Activated B cell treated with CpG ODN at 0.5 μM for 24 hours (primary cell): ENCODE results near the gene PCDH1. TPM values are rescaled to one million over a fixed set of nuclear protein-coding genes. Genes with fewer than 3 reads are reported as not detected.

Experiments used
- ATAC-seq: fragments of 200-7000 bp; cut with Tn5 transposase; one replicate; pipeline ENCODE4 v1.10.0; 2021; ENCODE audit warnings: low read depth, mild to moderate bottlenecking, moderate library complexity
- CTCF ChIA-PET: fragments of 350-600 bp; sonication (Branson Sonifier 250); formaldehyde crosslinking; loops from one replicate; lab custom pipeline; 2021; ENCODE audit warnings: antibody characterized with exemption; lab: Charles Lee
- POLR2A ChIA-PET: fragments of 350-600 bp; sonication (Branson Sonifier 250); formaldehyde crosslinking; loops from one replicate; lab custom pipeline; 2021; ENCODE audit warnings: antibody characterized with exemption; lab: Charles Lee
- DNase-seq: peaks from one replicate; pipeline ENCODE4 v3.0.0; 2022
- H3K27ac Mint-ChIP-seq: one replicate; pipeline ENCODE4 v1.8.0; 2020; ENCODE audit warnings: mixed read lengths
- H3K27me3 Mint-ChIP-seq: one replicate; pipeline ENCODE4 v1.8.0; 2021; ENCODE audit warnings: mixed read lengths
- H3K36me3 Mint-ChIP-seq: one replicate; pipeline ENCODE4 v1.8.0; 2021; ENCODE audit warnings: low read depth, mixed read lengths
- H3K4me1 Mint-ChIP-seq: one replicate; pipeline ENCODE4 v1.8.0; 2021; ENCODE audit warnings: mixed read lengths
- H3K4me3 Mint-ChIP-seq: one replicate; pipeline ENCODE4 v1.8.0; 2020; ENCODE audit warnings: mild to moderate bottlenecking, mixed read lengths
- H3K9me3 Mint-ChIP-seq: one replicate; pipeline ENCODE4 v1.8.0; 2020; ENCODE audit warnings: mixed read lengths
- intact Hi-C: fragments of 100-400 bp; cut with micrococcal nuclease; formaldehyde crosslinking; loops from one replicate; pipeline ENCODE4 v1.15.1; 2024
- total RNA-seq: library from RNA; stranded (reverse); gene quantifications from 2 replicates; pipeline ENCODE4 v1.2.3, GENCODE V29; 2022
- TF ChIP-seq, protein P1 (sequence below): fragments of 200-600 bp; IDR thresholded peaks from one replicate; pipeline ENCODE4 v1.8.0; 2022; ENCODE audit warnings: antibody characterized with exemption, mild to moderate bottlenecking

The PCDH1 gene
- total RNA-seq, 1 donor from 2014 or later = not detected

DNA sequence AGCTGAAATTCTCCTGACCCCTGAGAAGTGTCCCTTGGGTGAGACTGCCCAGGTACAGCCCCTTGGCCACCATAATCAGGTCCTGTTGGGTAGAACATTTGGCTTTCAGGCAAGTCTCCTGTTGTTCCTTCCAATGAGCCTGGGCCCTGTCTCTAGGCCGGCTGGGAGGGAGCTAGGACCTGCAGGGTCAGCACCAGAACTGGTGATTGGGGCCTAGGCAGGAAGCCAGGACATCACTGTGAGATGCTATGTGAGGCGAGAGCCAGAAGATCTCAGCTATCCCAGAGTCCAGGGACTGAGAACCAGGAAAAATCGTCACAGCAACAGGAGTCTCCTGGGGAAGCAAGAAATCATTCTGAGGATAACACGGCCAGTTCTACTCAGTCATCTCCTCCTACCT lies 51.5 kb downstream of the PCDH1 start:
- TF ChIP-seq, protein P1, sequence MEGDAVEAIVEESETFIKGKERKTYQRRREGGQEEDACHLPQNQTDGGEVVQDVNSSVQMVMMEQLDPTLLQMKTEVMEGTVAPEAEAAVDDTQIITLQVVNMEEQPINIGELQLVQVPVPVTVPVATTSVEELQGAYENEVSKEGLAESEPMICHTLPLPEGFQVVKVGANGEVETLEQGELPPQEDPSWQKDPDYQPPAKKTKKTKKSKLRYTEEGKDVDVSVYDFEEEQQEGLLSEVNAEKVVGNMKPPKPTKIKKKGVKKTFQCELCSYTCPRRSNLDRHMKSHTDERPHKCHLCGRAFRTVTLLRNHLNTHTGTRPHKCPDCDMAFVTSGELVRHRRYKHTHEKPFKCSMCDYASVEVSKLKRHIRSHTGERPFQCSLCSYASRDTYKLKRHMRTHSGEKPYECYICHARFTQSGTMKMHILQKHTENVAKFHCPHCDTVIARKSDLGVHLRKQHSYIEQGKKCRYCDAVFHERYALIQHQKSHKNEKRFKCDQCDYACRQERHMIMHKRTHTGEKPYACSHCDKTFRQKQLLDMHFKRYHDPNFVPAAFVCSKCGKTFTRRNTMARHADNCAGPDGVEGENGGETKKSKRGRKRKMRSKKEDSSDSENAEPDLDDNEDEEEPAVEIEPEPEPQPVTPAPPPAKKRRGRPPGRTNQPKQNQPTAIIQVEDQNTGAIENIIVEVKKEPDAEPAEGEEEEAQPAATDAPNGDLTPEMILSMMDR = no peak
- H3K27ac Mint-ChIP-seq = no peak overlapping the region
- peaks cover 12% of the 10 kb centered on the region for H3K27me3 Mint-ChIP-seq
- no peaks in the 10 kb centered on the region for H3K4me1 Mint-ChIP-seq
- ATAC-seq (no peak), DNase-seq (no peak)
- H3K4me3 Mint-ChIP-seq = no peak overlapping the region
- H3K36me3 Mint-ChIP-seq = no peaks in the 10 kb centered on the region
- ChIA-PET CTCF (interaction anchor here (1.2 kb wide), 1 partner anchor 125 kb away, joined by 3 read pairs; no protein-coding TSS in a partner anchor), POLR2A (no interaction called here)
- H3K9me3 Mint-ChIP-seq = no peaks in the 10 kb centered on the region
- intact Hi-C loops = loop anchor here (1.0 kb wide), 2 partner anchors 124 to 134 kb away; no protein-coding TSS in a partner anchor

- no peak overlapping the region for H3K4me3 Mint-ChIP-seq
- H3K27ac Mint-ChIP-seq = no peak overlapping the region
- H3K4me1 Mint-ChIP-seq = no peaks in the 10 kb centered on the region
- TF ChIP-seq, protein P1 = no peak
- peaks cover 10% of the 10 kb centered on the region for H3K27me3 Mint-ChIP-seq
- no peak for DNase-seq
- intact Hi-C loops = loop anchor here (1.0 kb wide), 2 partner anchors 124 to 134 kb away; no protein-coding TSS in a partner anchor
- ChIA-PET POLR2A (interaction anchor here (0.6 kb wide), 1 partner anchor 124 kb away, joined by 3 read pairs; no protein-coding TSS in a partner anchor), CTCF (interaction anchor here (1.2 to 1.3 kb wide), 2 partner anchors 124 to 134 kb away, joined by 3 to 7 read pairs; no protein-coding TSS in a partner anchor)
- no peaks in the 10 kb centered on the region for H3K9me3 Mint-ChIP-seq
- ATAC-seq = no peak
- H3K36me3 Mint-ChIP-seq = no peaks in the 10 kb centered on the region
Measured at GRCh38 chr5:141825791-141826560, 52.2 kb downstream of the PCDH1 start.

DNA sequence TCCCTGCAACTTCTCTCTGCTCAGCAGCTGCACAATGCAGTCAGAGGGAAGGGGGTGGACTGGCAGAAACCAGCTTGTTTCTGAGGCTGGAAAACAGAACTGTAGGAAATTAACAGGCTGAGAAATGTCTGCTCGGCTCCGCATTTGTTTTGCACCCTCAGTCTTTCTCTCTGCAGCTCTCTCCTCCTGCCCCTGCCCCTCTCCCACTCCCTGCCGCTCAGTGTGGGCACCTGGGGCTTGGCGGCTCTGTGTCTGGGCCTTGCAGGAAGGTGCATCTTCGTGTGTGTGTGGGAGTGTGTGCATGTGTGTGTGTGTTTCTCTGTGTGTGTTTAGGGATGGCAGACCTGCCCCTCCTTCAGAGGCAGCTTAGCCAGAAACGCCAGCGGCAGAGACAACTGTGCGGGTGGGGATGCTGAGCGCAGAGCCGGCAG lies 53.0 kb downstream of the PCDH1 start:
- H3K27ac Mint-ChIP-seq = no peak overlapping the region
- CTCF ChIA-PET = interaction anchor here (1.3 kb wide), 1 partner anchor 134 kb away, joined by 7 read pairs; no protein-coding TSS in a partner anchor
- H3K27me3 Mint-ChIP-seq = peaks cover 6% of the 10 kb centered on the region
- no peaks in the 10 kb centered on the region for H3K9me3 Mint-ChIP-seq
- TF ChIP-seq, protein P1 = no peak
- ATAC-seq (no peak), DNase-seq (no peak)
- POLR2A ChIA-PET = interaction anchor here (0.6 kb wide), 1 partner anchor 123 kb away, joined by 3 read pairs; no protein-coding TSS in a partner anchor
- H3K36me3 Mint-ChIP-seq = no peaks in the 10 kb centered on the region
- intact Hi-C loops = no loop called here
- no peaks in the 10 kb centered on the region for H3K4me1 Mint-ChIP-seq
- H3K4me3 Mint-ChIP-seq = no peak overlapping the region

GRCh38 chr5:141824717-141825116 lies 53.5 kb downstream of the PCDH1 start:
- H3K4me3 Mint-ChIP-seq = no peak overlapping the region

More at GRCh38 chr5:141824717-141825116, 53.5 kb downstream of the PCDH1 start:
- no peaks in the 10 kb centered on the region for H3K4me1 Mint-ChIP-seq
- H3K36me3 Mint-ChIP-seq = no peaks in the 10 kb centered on the region
- no peak for DNase-seq
- H3K27me3 Mint-ChIP-seq = peaks cover 6% of the 10 kb centered on the region
- no peaks in the 10 kb centered on the region for H3K9me3 Mint-ChIP-seq
- TF ChIP-seq, protein P1 = no peak
- CTCF ChIA-PET = no interaction called here
- ATAC-seq = no peak
- H3K27ac Mint-ChIP-seq = no peak overlapping the region
- intact Hi-C loops = no loop called here
- POLR2A ChIA-PET = no interaction called here
